CD4-positive, alpha-beta T cell treated with Interleukin-4 for 1 hour (primary cell): ENCODE data around the gene MTERF4.

Experiments
- DNase-seq, 2 donors: peaks; one replicate each; pipeline ENCODE4 v3.0.0-alpha.2; 2020 to 2022

The MTERF4 gene

GRCh38 chr2:241088376-241088775, 13.7 kb downstream of the MTERF4 start:
- DNase-seq = no peak

- no peak for DNase-seq
Measured at GRCh38 chr2:241087420-241088268, 14.4 kb downstream of the MTERF4 start.

- no peak for DNase-seq
Measured at GRCh38 chr2:241084856-241085444, 17.1 kb downstream of the MTERF4 start.

- DNase-seq = no peak
Measured at GRCh38 chr2:241083091-241083415, 19.0 kb downstream of the MTERF4 start.

GRCh38 chr2:241082341-241083090, 19.6 kb downstream of the MTERF4 start:
- no peak for DNase-seq

- no peak for DNase-seq
Measured at GRCh38 chr2:241081643-241082340, 20.3 kb downstream of the MTERF4 start.

GRCh38 chr2:241081190-241081642, 20.9 kb downstream of the MTERF4 start:
- DNase-seq = no peak

- DNase-seq = no peak
Measured at GRCh38 chr2:241080405-241081189, 21.5 kb downstream of the MTERF4 start.

GRCh38 chr2:241074901-241075540, 27.1 kb downstream of the MTERF4 start:
- no peak for DNase-seq

GRCh38 chr2:241074065-241074818, 27.8 kb downstream of the MTERF4 start:
- DNase-seq = no peak

GRCh38 chr2:241073166-241074064, 28.7 kb downstream of the MTERF4 start:
- DNase-seq = no peak

GRCh38 chr2:241072553-241073165, 29.4 kb downstream of the MTERF4 start:
- no peak for DNase-seq

- DNase-seq = no peak
Measured at GRCh38 chr2:241072151-241072550, 29.9 kb downstream of the MTERF4 start.

GRCh38 chr2:241071677-241072111, 30.4 kb downstream of the MTERF4 start:
- no peak for DNase-seq

- no peak for DNase-seq
Measured at GRCh38 chr2:241070811-241071676, 31.0 kb downstream of the MTERF4 start.

GRCh38 chr2:241070361-241070760, 31.7 kb downstream of the MTERF4 start:
- DNase-seq = no peak

- no peak for DNase-seq
Measured at GRCh38 chr2:241069821-241070281, 32.2 kb downstream of the MTERF4 start.
